Measurements from ENCODE around the gene NPEPPS.
"Not testable (repeated sequence)": the region's sequence is repeated elsewhere in the genome, so short reads cannot be mapped to it uniquely, and the experiment has no call there.

GRCh38 chr17:47502776-47503455, 28.0 kb upstream of the NPEPPS start:
- TF ChIP-seq CTCF, POLR2A (IDR thresholded peaks at IDR 0.05): not testable (repeated sequence)
